H1 (cell line): ENCODE measurements around the gene KLHL36. TPM values are rescaled to one million over a fixed set of nuclear protein-coding genes. Genes with fewer than 3 reads are reported as not detected.

Source experiments
- CTCF ChIA-PET: fragments of 300-600 bp; sonication (Branson Sonifier 250); formaldehyde crosslinking; loops from one replicate; lab custom pipeline; 2021; ENCODE audit not compliant: partially characterized antibody; lab: Charles Lee
- POLR2A ChIA-PET: fragments of 300-600 bp; sonication (Branson Sonifier 250); formaldehyde crosslinking; loops from one replicate; lab custom pipeline; 2021; ENCODE audit warnings: inconsistent platforms; ENCODE audit not compliant: partially characterized antibody; lab: Charles Lee
- DNase-seq, 2 experiments: peaks; one replicate each; pipeline versions ENCODE4 v3.0.0 to v3.0.0-alpha.2; 2010 to 2022; ENCODE audit warnings: low spot score in 2 of 2, low read depth in 1 of 2, mixed read lengths in 1 of 2
- FAIRE-seq: peaks from 2 replicates; lab custom pipeline; 2011; peaks lifted over from hg19 to GRCh38; lab: Jason Lieb, UNC
- H2AFZ ChIP-seq: 2 replicates; pipeline ENCODE4 v1.8.1; 2012; ENCODE audit warnings: low read length, inconsistent platforms
- H2AK5ac ChIP-seq: 2 replicates; pipeline ENCODE4 v1.6.1; 2013; ENCODE audit warnings: low read depth, low read length
- H2BK120ac ChIP-seq: replicated peaks from 2 replicates; pipeline ENCODE3; 2013; ENCODE audit warnings: low read depth, low read length, inconsistent platforms
- H2BK12ac ChIP-seq: 2 replicates; pipeline ENCODE4 v1.6.1; 2013; ENCODE audit warnings: low read depth, low read length
- H2BK15ac ChIP-seq: 2 replicates; pipeline ENCODE4 v1.6.1; 2013; ENCODE audit warnings: low read length
- H2BK20ac ChIP-seq: 2 replicates; pipeline ENCODE4 v1.6.1; 2013; ENCODE audit warnings: low read length
- H2BK5ac ChIP-seq: 2 replicates; pipeline ENCODE4 v1.6.1; 2013; ENCODE audit warnings: low read depth, low read length
- H3K14ac ChIP-seq: 2 replicates; pipeline ENCODE4 v1.6.1; 2013; ENCODE audit warnings: inconsistent platforms; ENCODE audit not compliant: insufficient read length
- H3K18ac ChIP-seq: 2 replicates; pipeline ENCODE4 v1.6.1; 2013; ENCODE audit warnings: low read length; ENCODE audit errors: extremely low read depth
- H3K23ac ChIP-seq: 2 replicates; pipeline ENCODE4 v1.6.1; 2013; ENCODE audit warnings: inconsistent platforms; ENCODE audit not compliant: insufficient read length
- H3K23me2 ChIP-seq: 2 replicates; pipeline ENCODE4 v1.6.1; 2013; ENCODE audit warnings: low read depth, low read length
- H3K27ac ChIP-seq: 2 replicates; pipeline ENCODE4 v1.6.1; 2011; ENCODE audit warnings: low read depth, low read length, inconsistent platforms
- H3K27me3 ChIP-seq, 4 experiments: replicated peaks in 1 of 4; 1 replicate in 1 of 4; 2 replicates in 3 of 4; pipeline versions ENCODE4 v1.6.1 to v1.8.1; 2011 to 2013; ENCODE audit warnings: low read length in 3 of 4, mild to moderate bottlenecking in 3 of 4, inconsistent platforms in 2 of 4, mixed read lengths in 2 of 4, moderate library complexity in 1 of 4; ENCODE audit not compliant: control insufficient read depth in 3 of 4, insufficient read depth in 3 of 4; ENCODE audit errors: extremely low read depth in 1 of 4
- H3K36me3 ChIP-seq, 4 experiments: 2 replicates each; pipeline versions ENCODE4 v1.6.1 to v1.8.1; 2011 to 2013; ENCODE audit warnings: mild to moderate bottlenecking in 4 of 4, low read length in 3 of 4, moderate library complexity in 2 of 4, control low read depth in 1 of 4, inconsistent platforms in 1 of 4; ENCODE audit not compliant: insufficient read depth in 4 of 4, control insufficient read depth in 2 of 4
- H3K4ac ChIP-seq: replicated peaks from 2 replicates; pipeline ENCODE3; 2013; ENCODE audit warnings: low read length, low read depth, mixed read lengths, inconsistent platforms; ENCODE audit not compliant: insufficient read length
- H3K4me1 ChIP-seq, 4 experiments: replicated peaks in 1 of 4; 1 replicate in 1 of 4; 2 replicates in 3 of 4; pipeline versions ENCODE4 v1.6.1 to v1.8.1; 2011 to 2013; ENCODE audit warnings: low read length in 3 of 4, inconsistent platforms in 2 of 4, mixed read lengths in 1 of 4; ENCODE audit not compliant: insufficient read depth in 4 of 4, control insufficient read depth in 3 of 4
- H3K4me2 ChIP-seq, 2 experiments: 2 replicates each; pipeline versions ENCODE4 v1.6.1 to v1.8.1; 2011 to 2013; ENCODE audit warnings: low read depth in 2 of 2, low read length in 2 of 2, control low read depth in 1 of 2, inconsistent platforms in 1 of 2, mild to moderate bottlenecking in 1 of 2; ENCODE audit not compliant: insufficient read depth in 1 of 2
- H3K4me3 ChIP-seq, 4 experiments: fragments of 200-600, 300-600 bp in 1 of 4; sonication (generic), shearing (Covaris generic), sonication (Bioruptor Twin) in 1 of 4; 2 replicates each; pipeline versions ENCODE4 v1.5.1 to v1.8.1; 2011 to 2016; ENCODE audit warnings: low read length in 4 of 4, low read depth in 3 of 4, control low read depth in 2 of 4, inconsistent platforms in 2 of 4, mild to moderate bottlenecking in 2 of 4, mixed read lengths in 1 of 4, moderate library complexity in 1 of 4; ENCODE audit not compliant: insufficient read depth in 2 of 4; ENCODE audit errors: extremely low read depth in 1 of 4
- H3K56ac ChIP-seq: replicated peaks from 2 replicates; pipeline ENCODE3; 2013; ENCODE audit warnings: low read depth, mild to moderate bottlenecking, mixed read lengths, low read length, inconsistent platforms; ENCODE audit not compliant: insufficient read length
- H3K79me1 ChIP-seq: 2 replicates; pipeline ENCODE4 v1.6.1; 2013; ENCODE audit warnings: low read depth, low read length, control low read depth
- H3K79me2 ChIP-seq, 2 experiments: 2 replicates each; pipeline versions ENCODE4 v1.6.1 to v1.8.1; 2012 to 2013; ENCODE audit warnings: low read length in 2 of 2, mild to moderate bottlenecking in 2 of 2, inconsistent platforms in 1 of 2; ENCODE audit not compliant: insufficient read depth in 2 of 2, control insufficient read depth in 1 of 2
- H3K9ac ChIP-seq, 4 experiments: replicated peaks in 1 of 4; 1 replicate in 1 of 4; 2 replicates in 3 of 4; pipeline versions ENCODE4 v1.6.1 to v1.8.1; 2011 to 2013; ENCODE audit warnings: low read depth in 3 of 4, low read length in 3 of 4, control low read depth in 2 of 4, mild to moderate bottlenecking in 2 of 4, moderate library complexity in 2 of 4, inconsistent platforms in 1 of 4; ENCODE audit errors: extremely low read depth in 1 of 4
- H3K9me3 ChIP-seq, 2 experiments: 2 replicates each; pipeline versions ENCODE4 v1.6.1 to v1.8.1; 2012 to 2013; ENCODE audit warnings: mild to moderate bottlenecking in 2 of 2, moderate library complexity in 2 of 2, control low read depth in 1 of 2, inconsistent platforms in 1 of 2, low read depth in 1 of 2, low read length in 1 of 2, mixed read lengths in 1 of 2; ENCODE audit not compliant: insufficient read depth in 2 of 2
- H4K20me1 ChIP-seq, 2 experiments: replicated peaks in 1 of 2; 2 replicates each; pipeline versions ENCODE3 to v1.8.1; 2011 to 2013; ENCODE audit warnings: inconsistent platforms in 2 of 2, low read length in 2 of 2, mild to moderate bottlenecking in 1 of 2; ENCODE audit not compliant: insufficient read depth in 2 of 2, control insufficient read depth in 1 of 2
- H4K5ac ChIP-seq: 2 replicates; pipeline ENCODE4 v1.6.1; 2013; ENCODE audit warnings: low read length, low read depth, mixed read lengths, inconsistent platforms; ENCODE audit not compliant: insufficient read length
- H4K8ac ChIP-seq: 2 replicates; pipeline ENCODE4 v1.8.0; 2013; ENCODE audit warnings: mild to moderate bottlenecking, moderate library complexity, low read length, inconsistent platforms; ENCODE audit not compliant: insufficient read depth; ENCODE audit errors: extremely low read depth
- H4K91ac ChIP-seq: replicated peaks from 2 replicates; pipeline ENCODE3; 2013; ENCODE audit warnings: low read length, mixed read lengths, inconsistent platforms; ENCODE audit not compliant: insufficient read length
- WGBS, 2 experiments: shearing (Covaris generic) in 1 of 2; methylation state at CpG; one replicate each; pipeline versions ENCODE4 v1.1.6 to v1.1.7; 2013 to 2015; ENCODE audit warnings: low lambda C conversion rate in 2 of 2, mixed read lengths in 2 of 2, inconsistent platforms in 1 of 2, low coverage in 1 of 2, missing lambda C conversion rate in 1 of 2; ENCODE audit not compliant: insufficient replicate concordance in 2 of 2, insufficient coverage in 1 of 2, insufficient read length in 1 of 2; ENCODE audit errors: extremely low coverage in 1 of 2, missing lambda C conversion rate in 1 of 2; 5-methylcytosine and 5-hydroxymethylcytosine counted together
- polyA plus RNA-seq, 7 experiments: library from polyadenylated mRNA; depleted of rRNA in 3 of 7; stranded (reverse) in 5 of 7; unstranded in 2 of 7; fragments of >200 nt in 5 of 7; fragments of 200-250 nt in 2 of 7; gene quantifications; 1 replicate in 5 of 7; 2 replicates in 1 of 7; 4 replicates in 1 of 7; pipeline versions ENCODE4 v1.2.1 to v1.2.3, GENCODE V29; 2011 to 2013; ENCODE audit warnings: missing spikeins in 2 of 7, mixed read lengths in 2 of 7
- total RNA-seq: library from RNA; stranded (reverse); fragmentation: NEBNext Ultra II Directional; extraction: Animal tissue kit (Norgen Biotek cat#: 25700); gene quantifications from 2 replicates; pipeline ENCODE4 v1.2.1, GENCODE V29; 2021
- TF ChIP-seq, protein P1 (sequence below): IDR thresholded peaks from 2 replicates; pipeline ENCODE4 v1.6.1; 2012; ENCODE audit warnings: inconsistent platforms

Gene KLHL36
- total and polyA plus RNA-seq, 2 of the 8 experiments (the other 6 are each of a cell fraction or from before 2014, with no cell fraction given): 22.9 to 33.6 TPM

DNA sequence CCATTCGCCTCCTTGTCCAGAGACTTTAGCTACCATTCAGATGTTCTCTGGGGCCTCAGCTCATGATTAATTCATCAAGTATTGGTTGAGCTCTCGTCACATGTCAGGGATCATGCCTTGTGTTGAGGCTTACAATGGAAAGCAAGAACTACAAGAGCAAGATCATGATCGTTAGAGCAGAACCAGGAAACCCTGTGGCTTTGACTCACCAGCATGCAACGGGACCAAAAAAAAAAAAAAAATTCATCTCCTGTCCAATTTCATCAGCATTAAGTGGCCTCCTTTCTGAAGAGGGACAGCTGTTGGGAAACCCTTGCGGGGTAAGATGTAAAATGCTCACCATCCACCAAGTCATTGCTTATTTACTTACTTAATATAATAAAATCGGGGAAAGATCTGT lies 39.4 kb downstream of the KLHL36 start:
- no peak overlapping the region for H3K4ac ChIP-seq
- no peak overlapping the region for H3K14ac ChIP-seq
- no peak overlapping the region for H3K27ac ChIP-seq
- no peaks in the 10 kb centered on the region for H3K79me2 ChIP-seq
- H3K4me1 ChIP-seq: peaks cover 0 to 12% (median 6%) of the 10 kb centered on the region in 4 experiments; a peak in 5 of 7 replicates
- H4K8ac ChIP-seq: no peak overlapping the region
- no peak overlapping the region for H2BK12ac ChIP-seq
- no peak overlapping the region for H3K56ac ChIP-seq
- FAIRE-seq (no peak), DNase-seq (no peak)
- H4K91ac ChIP-seq: no peak overlapping the region
- no peak overlapping the region for H3K4me2 ChIP-seq
- CTCF ChIA-PET: interaction anchor here (0.5 to 2.5 kb wide), 6 partner anchors 13 to 277 kb away, joined by 3 to 11 read pairs (median 4); no protein-coding TSS in a partner anchor
- POLR2A ChIA-PET: interaction anchor here (0.7 to 1.2 kb wide), 4 partner anchors 11 to 80 kb away, joined by 3 to 5 read pairs (median 4); no protein-coding TSS in a partner anchor
- no peaks in the 10 kb centered on the region; a peak in 1 of 7 replicates for H3K27me3 ChIP-seq
- H3K79me1 ChIP-seq: no peaks in the 10 kb centered on the region
- no peak overlapping the region for H3K9ac ChIP-seq
- no peak overlapping the region for H2AFZ ChIP-seq
- no peaks in the 10 kb centered on the region for H3K9me3 ChIP-seq
- H2BK120ac ChIP-seq: no peak overlapping the region
- no peak overlapping the region for H3K23ac ChIP-seq
- H2BK15ac ChIP-seq: no peak overlapping the region
- no peaks in the 10 kb centered on the region for H4K20me1 ChIP-seq
- no peak overlapping the region for H2BK20ac ChIP-seq
- H4K5ac ChIP-seq: no peak overlapping the region
- H2AK5ac ChIP-seq: no peak overlapping the region
- no peaks in the 10 kb centered on the region for H3K36me3 ChIP-seq
- H3K18ac ChIP-seq: no peak overlapping the region
- no peak overlapping the region for H2BK5ac ChIP-seq
- no peak overlapping the region for H3K4me3 ChIP-seq
- no peaks in the 10 kb centered on the region for H3K23me2 ChIP-seq
- WGBS, 2 experiments: 88% methylated on average over 6 of the region's 6 CpGs; no CpG with 5 or more reads in 1 of the 2 experiments
- TF ChIP-seq, protein P1, sequence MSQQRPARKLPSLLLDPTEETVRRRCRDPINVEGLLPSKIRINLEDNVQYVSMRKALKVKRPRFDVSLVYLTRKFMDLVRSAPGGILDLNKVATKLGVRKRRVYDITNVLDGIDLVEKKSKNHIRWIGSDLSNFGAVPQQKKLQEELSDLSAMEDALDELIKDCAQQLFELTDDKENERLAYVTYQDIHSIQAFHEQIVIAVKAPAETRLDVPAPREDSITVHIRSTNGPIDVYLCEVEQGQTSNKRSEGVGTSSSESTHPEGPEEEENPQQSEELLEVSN: no peak
